ENCODE measurements around the gene DQX1. TPM values are rescaled to one million over a fixed set of nuclear protein-coding genes. Genes with fewer than 3 reads are reported as not detected.
A peak's percentile ranks its signal among the peaks of the same experiment; 100 is the strongest.

Gene DQX1
- total and polyA plus RNA-seq, 2 of the 8 experiments (the other 6 are each of a cell fraction or from before 2014, with no cell fraction given): 0.76 to 1.1 TPM

GRCh38 chr2:74502720-74503505 lies 23.1 kb downstream of the DQX1 start (continued):
- TF ChIP-seq KDM4A (IDR thresholded peaks at IDR 0.05; ENCODE audit: low read depth, low read length, severe bottlenecking) (no peak), MAFK (IDR thresholded peaks at IDR 0.05; ENCODE audit: low read depth, low read length) (no peak), ASH2L (IDR thresholded peaks at IDR 0.05; ENCODE audit: low read length) (peak; percentile 33), POU5F1 (IDR thresholded peaks at IDR 0.05; ENCODE audit: low read depth, low read length) (no peak), KDM5A (IDR thresholded peaks at IDR 0.05; ENCODE audit: low read length) (no peak), RFX5 (IDR thresholded peaks at IDR 0.05; ENCODE audit: borderline replicate concordance, low read depth, low read length) (no peak), POLR2AphosphoS5 (IDR thresholded peaks at IDR 0.05; ENCODE audit: low read depth, low read length) (no peak), BRCA1 (IDR thresholded peaks at IDR 0.05; ENCODE audit: low read depth, low read length) (no peak), CTCF (IDR thresholded peaks at IDR 0.05; ENCODE audit: control extremely low read depth in 1 of 3, insufficient read depth in 1 of 3, low read depth in 1 of 3, low read length in 3 of 3) (peak in 1 of 3 experiments; percentile 14; a peak in 2 of 4 replicates), SRF (IDR thresholded peaks at IDR 0.05; ENCODE audit: low read depth, low read length) (no peak), EGR1 (IDR thresholded peaks at IDR 0.05; ENCODE audit: borderline replicate concordance, low read depth, low read length) (no peak), HDAC6 (IDR thresholded peaks at IDR 0.05; ENCODE audit: low read depth, low read length) (no peak), POLR2A (IDR thresholded peaks at IDR 0.05; ENCODE audit: control extremely low read depth in 1 of 2, low read depth in 2 of 2, low read length in 2 of 2) (no peak), GABPA (IDR thresholded peaks at IDR 0.05; ENCODE audit: borderline replicate concordance, insufficient read depth, low read length) (no peak)
